Activated CD4-positive, alpha-beta T cell treated with anti-CD3 and anti-CD28 coated beads, Interleukin-2, Interleukin-4, amounts not matched to agents 100 ng/mL and 50 ng/mL, durations not matched to agents 16 hours and 8 hours (primary cell): Measurements from ENCODE around the gene CAPN12.

Experiments used
- DNase-seq: peaks from one replicate; pipeline ENCODE4 v3.0.0-alpha.2; 2020; ENCODE audit warnings: low spot score

The CAPN12 gene

DNA sequence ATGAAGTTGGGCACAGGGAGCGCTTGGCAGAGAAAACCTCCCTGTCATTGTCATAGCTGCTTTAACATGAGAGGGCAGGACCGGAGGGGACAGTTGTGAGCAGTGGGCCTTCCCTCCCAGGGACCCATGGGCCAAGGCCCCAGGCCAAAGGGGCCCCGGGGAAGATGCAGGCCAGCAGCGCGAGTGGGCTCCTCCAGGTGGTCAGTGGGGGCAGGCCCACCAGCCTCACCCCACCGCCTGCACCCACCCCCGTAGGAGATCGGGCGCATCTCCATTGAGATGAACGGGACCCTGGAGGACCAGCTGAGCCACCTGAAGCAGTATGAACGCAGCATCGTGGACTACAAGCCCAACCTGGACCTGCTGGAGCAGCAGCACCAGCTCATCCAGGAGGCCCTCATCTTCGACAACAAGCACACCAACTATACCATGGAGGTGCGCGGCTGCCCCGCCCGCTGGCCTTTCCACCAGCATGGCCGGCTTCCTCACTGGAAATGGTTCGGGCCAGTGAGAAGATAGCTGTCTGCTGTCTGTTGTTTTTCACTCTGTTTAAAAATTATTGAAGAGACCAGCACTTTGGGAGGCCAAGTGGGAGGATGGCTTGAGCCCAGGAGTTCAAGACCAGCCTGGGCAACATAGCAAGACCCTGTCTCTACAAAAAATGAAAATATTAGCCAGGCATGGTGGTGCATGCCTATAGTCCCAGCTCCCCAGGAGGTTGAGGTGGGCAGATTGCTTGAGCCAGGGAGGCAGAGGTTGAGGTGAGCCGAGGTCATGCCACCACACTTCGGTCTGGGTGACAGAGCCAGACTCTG, 18.6 kb downstream of the CAPN12 start:
- no peak for DNase-seq

DNA sequence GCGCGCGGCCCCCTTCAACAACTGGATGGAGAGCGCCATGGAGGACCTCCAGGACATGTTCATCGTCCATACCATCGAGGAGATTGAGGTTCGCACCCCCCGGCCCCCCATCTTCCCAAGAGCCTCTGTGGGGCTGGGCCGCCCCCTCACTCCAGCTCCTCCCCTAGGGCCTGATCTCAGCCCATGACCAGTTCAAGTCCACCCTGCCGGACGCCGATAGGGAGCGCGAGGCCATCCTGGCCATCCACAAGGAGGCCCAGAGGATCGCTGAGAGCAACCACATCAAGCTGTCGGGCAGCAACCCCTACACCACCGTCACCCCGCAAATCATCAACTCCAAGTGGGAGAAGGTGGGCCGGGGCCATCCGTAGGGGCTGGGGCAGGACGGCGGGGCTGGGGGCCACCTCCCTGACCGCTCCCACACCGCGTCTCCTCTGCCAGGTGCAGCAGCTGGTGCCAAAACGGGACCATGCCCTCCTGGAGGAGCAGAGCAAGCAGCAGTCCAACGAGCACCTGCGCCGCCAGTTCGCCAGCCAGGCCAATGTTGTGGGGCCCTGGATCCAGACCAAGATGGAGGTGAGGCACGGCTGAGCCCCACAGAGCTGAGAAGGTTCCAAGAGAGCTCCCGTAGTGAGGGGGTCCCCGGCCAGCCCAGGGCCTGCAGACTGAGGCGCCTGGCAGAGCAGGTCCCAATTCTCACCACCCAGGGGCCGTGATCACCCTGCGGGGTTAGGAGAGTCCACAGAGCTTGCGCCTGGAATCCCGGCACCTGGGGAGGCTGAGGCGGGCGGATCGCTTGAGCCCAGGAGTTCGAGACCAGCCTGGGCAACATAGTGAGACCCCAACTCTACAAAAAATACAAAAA, 20.1 kb downstream of the CAPN12 start:
- no peak for DNase-seq

DNA sequence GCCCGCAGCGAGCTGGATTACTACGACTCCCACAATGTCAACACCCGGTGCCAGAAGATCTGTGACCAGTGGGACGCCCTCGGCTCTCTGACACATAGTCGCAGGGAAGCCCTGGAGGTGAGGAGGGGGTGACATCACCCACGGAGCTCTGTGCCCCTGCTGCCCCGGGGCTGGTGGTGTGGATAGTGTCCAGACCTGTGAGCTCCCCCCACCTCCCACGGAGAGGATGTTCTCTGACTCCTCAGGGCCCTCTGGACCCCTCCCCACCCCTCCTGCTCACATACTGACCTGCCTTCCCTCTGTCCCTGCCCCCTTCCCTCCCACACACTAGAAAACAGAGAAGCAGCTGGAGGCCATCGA, 20.7 kb downstream of the CAPN12 start:
- no peak for DNase-seq

DNA sequence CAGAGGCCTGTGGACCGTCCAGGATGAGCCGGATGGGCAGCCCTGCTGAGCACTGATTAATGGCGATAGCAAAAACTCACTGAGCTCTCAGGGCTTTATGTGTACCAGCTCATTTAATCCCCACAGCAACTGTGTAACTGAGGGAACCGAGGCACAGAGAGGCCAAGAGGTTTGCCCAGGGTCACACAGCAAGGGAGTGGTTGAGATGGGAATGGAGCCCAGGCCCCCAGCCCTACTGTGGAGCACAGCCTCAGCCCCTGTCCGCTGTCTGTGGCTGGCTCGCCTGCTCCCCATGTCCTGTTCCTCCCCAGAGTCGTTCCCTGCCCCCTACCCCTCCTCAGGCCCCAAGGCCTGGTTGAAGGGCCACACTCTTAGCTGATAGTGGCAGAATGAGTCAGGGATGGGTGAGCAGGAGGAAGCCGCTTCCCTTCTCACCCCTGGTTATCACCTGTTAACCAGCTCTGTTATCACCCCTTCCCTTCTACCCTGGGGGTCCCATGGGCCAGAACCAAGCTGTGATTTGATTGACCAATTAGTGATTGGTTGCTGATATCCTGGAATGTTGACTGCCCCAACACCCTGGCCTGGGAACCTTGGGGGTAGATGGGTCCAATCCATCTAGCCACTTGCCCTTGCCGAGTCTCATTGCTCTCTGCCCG, 21.2 kb downstream of the CAPN12 start:
- DNase-seq: no peak

DNA sequence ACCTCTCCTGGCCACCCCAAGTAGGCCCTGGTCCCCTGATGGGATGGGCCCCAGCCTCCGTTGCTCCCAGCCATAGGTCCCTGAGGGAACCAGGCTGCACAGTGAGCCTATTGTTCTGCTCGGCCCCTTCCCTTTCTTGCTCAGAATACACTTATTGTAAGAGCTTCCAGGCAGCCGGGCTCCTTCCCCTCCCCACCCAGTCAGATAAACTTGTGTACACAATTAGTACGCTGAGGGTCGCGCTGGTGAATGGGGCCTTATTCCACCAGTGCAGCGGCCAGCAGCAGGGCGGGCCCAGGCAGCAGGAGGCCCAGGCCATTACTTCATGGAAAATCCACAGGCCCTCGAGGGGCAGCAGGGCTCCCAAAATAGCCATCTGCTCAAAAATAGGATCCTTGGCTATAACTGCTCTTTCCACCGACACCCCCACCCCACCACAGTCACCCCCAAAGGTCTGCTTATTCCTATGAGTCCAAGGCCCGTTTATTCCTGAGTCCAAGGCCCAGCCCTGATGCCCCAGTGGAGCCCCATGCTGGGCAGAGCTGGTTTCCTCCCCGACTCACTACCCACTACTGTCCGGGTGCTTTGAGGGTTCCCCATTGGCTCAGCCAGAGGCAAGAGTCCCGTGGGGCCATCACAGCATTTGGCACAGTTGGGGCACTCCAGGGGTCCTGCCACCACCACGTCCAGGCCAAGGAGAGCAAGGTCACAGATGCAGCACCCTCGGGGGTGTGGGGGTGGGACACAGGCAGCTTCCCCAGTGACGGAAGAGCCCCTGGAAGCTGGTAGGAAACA, 22.1 kb downstream of the CAPN12 start:
- DNase-seq: no peak

DNA sequence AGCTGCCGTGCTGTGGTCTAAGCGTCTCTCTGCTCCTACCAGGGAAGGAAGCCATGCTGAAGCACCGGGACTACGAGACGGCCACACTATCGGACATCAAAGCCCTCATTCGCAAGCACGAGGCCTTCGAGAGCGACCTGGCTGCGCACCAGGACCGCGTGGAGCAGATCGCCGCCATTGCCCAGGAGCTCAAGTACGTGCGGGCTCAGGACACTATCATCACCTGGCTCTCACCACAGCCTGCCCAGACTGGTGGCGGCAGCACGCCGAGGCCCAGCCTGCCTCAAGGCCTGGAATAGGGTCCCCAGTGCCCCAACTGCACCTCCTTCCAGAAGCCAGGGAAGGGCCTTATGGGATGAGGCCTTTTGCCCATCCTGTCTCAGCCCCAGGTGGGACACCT, 22.8 kb downstream of the CAPN12 start:
- DNase-seq: no peak

DNA sequence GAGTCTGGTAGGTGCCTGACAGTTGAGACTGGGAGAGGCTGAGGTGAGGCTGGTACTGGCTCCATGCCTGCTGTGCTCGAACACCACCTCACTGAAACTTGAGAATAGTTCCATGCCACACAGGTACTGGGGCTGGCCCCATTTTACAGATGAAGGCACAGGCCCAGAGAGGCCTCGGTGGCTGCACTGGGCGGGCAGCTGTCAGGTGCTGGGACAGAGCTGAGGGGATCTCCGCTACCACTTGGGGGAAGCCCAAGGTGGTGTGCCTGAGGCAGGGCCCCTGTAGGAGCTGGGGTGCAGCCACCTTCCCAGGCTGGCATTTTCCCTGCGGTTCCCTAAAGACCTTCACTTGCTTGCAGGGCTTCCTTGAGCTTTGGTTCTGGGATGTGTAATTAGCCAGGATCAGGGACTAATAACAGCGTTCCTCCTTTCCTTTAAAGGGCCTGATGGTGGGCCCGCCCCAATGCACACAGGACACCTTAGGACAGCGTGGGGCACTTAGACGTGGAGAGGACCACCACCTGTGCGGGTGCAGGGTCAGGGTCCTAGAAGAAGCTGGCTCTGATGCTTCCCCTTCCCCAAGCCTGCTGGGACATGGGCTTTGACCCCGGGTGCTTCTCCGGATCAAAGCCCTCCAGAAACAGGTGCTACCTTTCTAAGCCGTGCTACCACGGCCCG, 23.6 kb downstream of the CAPN12 start:
- no peak for DNase-seq

DNA sequence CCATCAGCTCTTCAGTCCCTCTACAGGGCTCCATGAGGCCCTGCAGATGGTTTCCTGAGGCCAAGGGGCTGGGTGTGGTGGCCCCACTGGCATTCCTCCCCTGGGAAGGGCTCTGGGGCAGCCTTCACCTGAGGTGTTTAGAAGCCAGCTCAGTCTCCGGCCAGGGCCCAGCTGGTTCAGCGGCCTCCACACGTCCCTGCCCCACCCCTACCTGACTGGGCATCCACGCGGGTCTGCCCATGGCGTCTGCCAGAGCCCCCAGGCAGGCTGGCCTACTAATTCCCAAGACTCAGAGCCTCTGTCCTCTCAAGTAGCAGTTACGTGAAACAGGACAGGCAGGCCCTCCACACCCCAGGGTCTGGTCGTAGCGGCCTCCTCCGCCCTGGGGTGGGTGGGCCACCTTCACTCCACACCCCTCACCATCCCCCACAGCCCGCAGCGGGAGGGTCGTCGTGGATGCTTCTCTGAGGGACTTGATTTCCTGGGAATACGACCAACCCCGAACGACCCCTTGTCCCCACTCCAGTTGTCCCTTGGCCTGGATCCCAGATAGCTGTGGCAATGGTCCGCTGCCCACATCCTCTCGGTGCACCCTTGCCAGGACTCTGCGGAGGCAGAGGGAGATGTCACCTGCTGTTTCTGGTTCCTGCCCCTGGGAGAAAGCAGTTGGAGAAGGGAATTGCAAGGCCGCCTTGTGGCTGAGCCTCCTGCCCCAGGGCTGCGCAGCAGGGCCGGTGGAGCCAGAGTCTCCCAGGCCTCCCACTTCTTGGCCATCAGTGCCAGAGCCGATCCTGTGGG, 24.3 kb downstream of the CAPN12 start:
- DNase-seq: no peak

DNA sequence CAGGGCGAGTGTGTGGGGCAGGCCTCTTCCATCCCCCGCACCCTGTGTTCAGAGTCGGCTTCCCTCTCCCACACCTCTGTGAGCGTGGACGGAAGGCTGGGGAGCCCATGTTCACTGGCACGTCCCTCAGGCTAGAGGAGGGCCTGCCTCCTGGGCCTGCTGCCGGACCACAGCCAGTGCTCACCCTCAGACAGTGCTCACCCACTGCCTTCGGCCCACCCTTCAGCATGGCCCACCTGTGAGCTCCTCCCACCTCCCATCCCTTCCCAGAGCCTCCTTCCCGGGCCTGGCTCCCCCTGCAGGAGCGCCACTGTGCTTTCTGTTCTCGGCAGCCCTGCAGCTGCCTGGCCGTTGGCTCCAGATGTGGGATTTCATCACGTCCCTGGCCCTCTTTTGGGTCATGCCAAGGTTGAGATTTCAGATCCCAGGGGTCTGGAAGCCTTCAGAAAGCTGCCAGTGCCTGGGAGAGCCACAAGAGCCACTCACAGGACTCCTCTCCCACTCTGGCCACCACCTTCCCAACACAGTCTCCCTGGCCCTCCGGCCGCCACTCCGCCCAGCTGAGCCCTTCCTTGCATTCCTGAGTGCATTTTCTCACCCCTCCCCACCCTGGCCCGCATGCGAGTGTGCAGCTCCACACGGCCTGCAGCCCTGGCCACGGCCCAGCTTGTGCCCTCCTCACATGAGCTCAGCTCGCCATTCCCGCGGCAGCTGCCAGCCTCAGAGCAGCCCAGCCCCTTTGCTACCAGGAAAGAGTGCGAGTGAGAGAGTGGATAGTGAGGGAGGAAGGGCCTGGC, 25.3 kb downstream of the CAPN12 start:
- DNase-seq: no peak

DNA sequence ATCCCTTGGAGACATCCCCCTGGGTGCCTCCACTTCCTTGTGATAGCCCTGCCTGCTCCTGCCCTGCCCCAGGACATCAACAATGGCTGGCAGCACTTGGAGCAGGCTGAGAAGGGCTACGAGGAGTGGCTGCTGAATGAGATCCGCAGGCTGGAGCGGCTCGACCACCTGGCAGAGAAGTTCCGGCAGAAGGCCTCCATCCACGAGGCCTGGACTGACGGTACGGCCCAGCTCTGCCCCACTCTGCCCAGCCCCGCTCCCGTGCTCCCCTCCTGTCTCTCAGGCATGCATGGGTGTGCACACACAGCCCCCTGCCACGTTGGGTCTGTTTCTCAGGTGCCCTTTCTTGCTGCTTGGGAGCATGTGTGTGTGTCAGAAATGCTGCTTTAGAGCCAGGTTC, 26.4 kb downstream of the CAPN12 start:
- no peak for DNase-seq

DNA sequence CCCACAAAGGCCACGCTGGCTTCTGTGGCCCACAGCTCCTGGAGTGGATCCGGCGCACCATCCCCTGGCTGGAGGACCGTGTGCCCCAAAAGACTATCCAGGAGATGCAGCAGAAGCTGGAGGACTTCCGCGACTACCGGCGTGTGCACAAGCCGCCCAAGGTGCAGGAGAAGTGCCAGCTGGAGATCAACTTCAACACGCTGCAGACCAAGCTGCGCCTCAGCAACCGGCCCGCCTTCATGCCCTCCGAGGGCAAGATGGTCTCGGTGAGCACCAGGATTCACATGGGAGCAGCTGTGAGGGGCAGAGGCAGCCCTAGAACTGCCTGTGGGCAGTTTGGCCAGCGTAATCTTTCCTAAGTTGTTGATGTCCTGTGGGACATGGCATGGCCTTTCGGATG, 27.2 kb downstream of the CAPN12 start:
- no peak for DNase-seq

DNA sequence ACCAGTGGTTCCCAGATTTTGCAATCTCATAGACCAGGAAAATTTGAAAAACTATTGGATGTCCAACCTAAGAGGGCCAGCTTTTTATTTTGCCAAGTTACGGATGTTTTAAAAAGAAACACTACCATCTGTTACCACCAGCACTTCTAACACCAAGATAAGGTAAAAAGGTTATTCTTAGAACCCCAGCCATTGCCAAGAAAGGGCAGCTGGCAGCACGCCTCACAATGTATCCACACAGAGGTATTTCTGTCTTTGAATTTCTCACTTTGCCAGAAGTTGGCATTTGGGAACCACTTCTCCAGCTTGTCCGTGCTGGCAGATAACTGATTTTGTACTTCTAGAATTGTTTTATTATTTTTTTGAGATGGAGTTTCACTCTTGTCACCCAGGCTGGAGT, 28.7 kb downstream of the CAPN12 start:
- no peak for DNase-seq

DNA sequence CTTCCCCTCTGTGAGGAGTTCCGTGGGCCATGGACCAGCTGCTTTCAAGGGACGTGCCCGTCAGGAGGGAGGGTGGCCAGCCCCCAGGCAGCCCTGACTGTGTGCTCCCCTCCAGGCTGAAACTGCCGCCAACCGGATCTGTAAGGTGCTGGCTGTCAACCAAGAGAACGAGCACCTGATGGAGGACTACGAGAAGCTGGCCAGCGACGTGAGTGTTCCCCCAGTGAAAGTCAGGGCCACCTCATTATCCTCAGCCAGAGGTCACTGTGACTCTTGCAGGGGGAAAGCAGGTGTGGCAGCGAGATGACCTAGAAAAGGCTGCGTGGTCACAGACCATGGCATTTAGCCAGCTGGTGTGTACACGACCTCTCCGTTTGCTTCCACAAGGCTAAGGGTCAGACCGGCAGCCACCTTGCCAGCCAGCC, 29.9 kb downstream of the CAPN12 start:
- no peak for DNase-seq

DNA sequence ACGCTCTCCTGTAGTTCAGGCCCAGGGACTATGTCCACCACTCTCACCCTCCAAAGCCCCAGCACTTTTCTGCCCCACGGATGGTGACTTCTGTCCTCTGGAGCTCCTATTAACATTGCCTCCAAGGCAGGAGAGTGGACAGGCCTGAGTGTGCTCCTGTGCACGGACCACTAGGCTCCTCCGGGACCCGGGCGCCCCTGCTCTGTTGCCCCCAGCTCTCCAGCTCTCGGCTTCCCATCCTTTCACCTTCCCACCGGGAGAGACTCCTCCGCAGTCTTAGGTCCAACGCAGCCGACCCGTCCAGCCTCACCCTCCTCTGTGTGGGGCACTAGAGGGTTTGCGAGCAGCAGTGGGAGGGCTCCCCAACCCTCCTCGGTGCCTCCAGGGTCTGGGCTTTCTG, 30.4 kb downstream of the CAPN12 start:
- no peak for DNase-seq

DNA sequence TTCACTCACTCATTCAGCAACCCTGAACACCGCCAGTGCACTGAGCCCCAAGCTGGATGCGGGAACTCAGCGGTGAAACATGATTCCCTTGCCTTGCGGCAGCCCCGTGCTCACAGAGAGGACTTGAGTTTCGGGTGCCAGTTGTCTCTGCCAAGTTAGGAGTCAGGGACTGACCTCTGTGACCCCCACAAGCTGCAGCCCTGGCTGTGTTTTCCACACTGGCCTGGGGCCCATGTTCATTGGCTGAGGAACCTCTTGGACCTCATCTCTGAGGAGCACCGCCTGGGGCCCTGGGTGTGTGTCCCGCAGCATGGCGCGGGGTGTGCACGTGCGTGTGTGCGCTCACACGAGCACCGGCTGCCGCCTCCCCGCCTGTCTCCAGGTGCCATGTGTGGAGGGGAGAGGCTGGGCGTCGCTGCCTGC, 31.0 kb downstream of the CAPN12 start:
- no peak for DNase-seq

DNA sequence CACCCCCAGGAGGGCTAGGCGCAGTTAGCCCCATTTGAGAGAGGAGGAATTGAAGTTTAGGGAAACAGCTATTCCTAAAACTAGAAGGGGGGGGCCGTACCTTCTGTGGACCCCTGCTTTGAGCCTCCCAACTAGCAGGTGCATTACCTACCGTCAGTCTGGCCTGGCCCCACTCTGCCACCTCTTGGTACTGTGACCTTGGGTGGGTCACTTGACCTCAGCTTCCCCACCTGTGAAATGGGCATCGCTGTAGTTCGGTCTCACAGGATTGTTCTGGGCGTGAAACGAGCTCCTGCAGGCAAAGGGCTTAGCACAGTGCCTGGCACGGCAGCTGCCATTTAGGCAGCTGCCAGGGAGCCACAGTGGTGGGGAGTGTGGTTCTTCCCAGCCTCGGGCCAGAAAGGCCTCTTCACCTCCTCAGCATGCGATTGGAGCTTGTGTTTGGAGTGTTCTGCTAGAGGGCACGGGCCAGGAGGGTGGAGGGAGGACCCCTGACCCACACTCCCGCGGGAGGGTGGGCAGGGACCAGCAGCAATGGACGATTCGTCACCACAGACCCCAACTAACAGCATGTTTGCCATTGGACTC, 32.0 kb downstream of the CAPN12 start:
- no peak for DNase-seq

DNA sequence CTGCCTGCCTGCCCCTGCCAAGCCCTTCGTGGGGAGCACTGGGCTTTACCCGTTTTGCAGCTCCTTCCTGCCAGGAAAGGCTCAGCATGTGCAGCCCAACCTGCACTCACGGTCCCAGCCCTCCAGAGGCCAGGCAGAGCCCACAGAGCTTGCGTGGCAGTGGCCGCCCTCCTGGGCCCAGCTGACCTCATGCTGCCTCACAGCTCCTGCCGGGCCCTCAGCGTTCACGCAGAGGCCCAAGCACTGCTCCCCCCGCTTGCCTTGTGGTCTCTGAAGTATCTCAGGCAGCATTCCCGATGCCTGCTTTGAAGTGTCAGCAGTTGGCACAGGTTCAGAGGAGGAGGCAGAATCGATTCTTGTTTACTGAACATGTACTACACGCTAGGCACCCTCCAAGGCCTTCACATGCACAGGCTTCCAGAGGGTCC, 32.5 kb downstream of the CAPN12 start:
- DNase-seq: no peak

DNA sequence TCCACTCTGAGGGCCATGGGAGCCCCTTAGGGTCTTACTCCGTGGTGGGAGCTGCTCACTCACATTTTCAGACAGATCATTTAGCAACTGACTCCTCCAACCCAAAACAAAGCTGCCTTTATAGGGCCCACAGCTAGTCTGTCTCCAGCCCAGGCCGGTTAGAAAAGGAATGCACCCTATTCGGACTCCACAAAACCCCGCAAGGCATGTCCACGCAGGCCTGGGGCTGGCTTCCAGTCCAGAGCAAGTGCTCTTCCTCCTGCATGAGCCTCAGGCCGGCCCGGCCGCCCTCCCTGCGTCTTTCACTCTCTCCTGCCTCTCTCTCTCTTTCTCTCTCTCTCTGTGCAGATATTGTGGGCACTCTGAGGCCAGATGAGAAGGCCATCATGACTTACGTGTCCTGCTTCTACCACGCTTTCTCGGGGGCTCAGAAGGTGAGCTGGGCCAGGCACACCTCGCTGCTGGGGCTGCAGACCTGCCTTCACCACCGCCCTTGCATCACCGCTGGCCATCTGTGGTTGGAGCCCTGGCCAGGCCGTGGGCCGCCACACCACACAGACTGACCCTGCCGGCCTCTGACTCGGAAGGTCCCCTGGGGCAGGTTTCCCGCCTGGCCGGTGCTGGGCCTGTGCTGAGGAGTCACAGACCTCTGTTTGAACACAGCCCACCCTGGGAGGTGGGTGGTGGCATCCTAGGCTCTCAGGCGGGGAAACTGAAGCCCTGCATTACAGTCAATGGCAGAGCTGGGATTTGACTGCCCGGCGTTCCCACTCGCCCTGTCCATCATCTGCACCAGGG, 33.1 kb downstream of the CAPN12 start:
- DNase-seq: no peak

DNA sequence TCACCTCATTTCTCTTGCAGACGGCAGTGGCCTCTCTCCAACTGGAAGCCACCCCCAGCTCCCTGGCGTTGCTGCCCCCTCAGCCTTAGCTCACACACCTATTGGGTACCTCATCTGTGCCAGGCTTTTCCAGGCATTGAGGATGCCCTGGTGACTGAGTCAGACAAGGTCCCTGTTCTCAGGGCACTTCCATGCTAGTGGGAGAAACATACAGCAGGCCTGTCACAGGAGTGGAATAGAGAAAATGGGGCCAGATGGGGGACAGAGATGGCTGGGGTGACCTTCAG, 33.9 kb downstream of the CAPN12 start:
- DNase-seq: no peak
